K562 (cell line): ENCODE measurements around the gene CHST14. TPM values are rescaled to one million over a fixed set of nuclear protein-coding genes. Genes with fewer than 3 reads are reported as not detected.
A peak's percentile ranks its signal among the peaks of the same experiment; 100 is the strongest.

Source experiments
- CREB3L1 ChIP-seq: fragments of 450-650 bp; IDR thresholded peaks from 2 replicates; pipeline ENCODE4 v1.6.1; 2014; ENCODE audit warnings: low read depth, mild to moderate bottlenecking, moderate library complexity, borderline replicate concordance
- E2F6 ChIP-seq, 2 experiments: IDR thresholded peaks; 2 replicates each; pipeline ENCODE4 v1.6.1; 2011; ENCODE audit warnings: borderline replicate concordance in 1 of 2, control low read depth in 1 of 2, low read depth in 1 of 2, low read length in 1 of 2, mild to moderate bottlenecking in 1 of 2, mixed read lengths in 1 of 2, moderate library complexity in 1 of 2; ENCODE audit not compliant: insufficient read depth in 1 of 2, insufficient read length in 1 of 2, poor library complexity in 1 of 2, severe bottlenecking in 1 of 2; ENCODE audit errors: extremely low read depth in 1 of 2
- GTF2A2 ChIP-seq: IDR thresholded peaks from 2 replicates; pipeline ENCODE4 v1.6.1; 2016; ENCODE audit warnings: mild to moderate bottlenecking, missing genetic modification characterization, missing compliant biosample characterization
- HDAC8 ChIP-seq: fragments of 450-650 bp; IDR thresholded peaks from 2 replicates; pipeline ENCODE4 v1.6.1; 2016; ENCODE audit warnings: mild to moderate bottlenecking, missing genetic modification characterization, moderate library complexity, missing compliant biosample characterization
- HDGF ChIP-seq: fragments of 450-650 bp; IDR thresholded peaks from 2 replicates; pipeline ENCODE4 v1.6.1; 2016
- HNRNPH1 ChIP-seq: fragments of 200-400 bp; formaldehyde crosslinking; optimal IDR thresholded peaks from 2 replicates; pipeline ENCODE3; 2017; ENCODE audit warnings: low read depth, mild to moderate bottlenecking, low read length, moderate library complexity
- KDM5B ChIP-seq: fragments of 200-600 bp; sonication (generic); IDR thresholded peaks from 2 replicates; pipeline ENCODE4 v1.6.1; 2012; ENCODE audit warnings: low read depth, mild to moderate bottlenecking, moderate library complexity, low read length, control low read depth, inconsistent platforms; ENCODE audit not compliant: insufficient replicate concordance
- LEF1 ChIP-seq: fragments of 450-650 bp; IDR thresholded peaks from 2 replicates; pipeline ENCODE4 v1.6.1; 2016; ENCODE audit warnings: mild to moderate bottlenecking
- NR2C1 ChIP-seq, 2 experiments: fragments of 450-650 bp; IDR thresholded peaks; 2 replicates each; pipeline ENCODE4 v1.6.1; 2017; ENCODE audit warnings: mild to moderate bottlenecking in 2 of 2, antibody characterized with exemption in 1 of 2, inconsistent platforms in 1 of 2, missing compliant biosample characterization in 1 of 2, missing genetic modification characterization in 1 of 2
- PHB ChIP-seq: fragments of 250-450 bp; sonication (Bioruptor Pico); IDR thresholded peaks from 2 replicates; pipeline ENCODE4 v1.5.0; 2021
- PKNOX1 ChIP-seq: fragments of 450-650 bp; IDR thresholded peaks from 2 replicates; pipeline ENCODE4 v1.6.1; 2016
- POLR2H ChIP-seq: IDR thresholded peaks from 2 replicates; pipeline ENCODE4 v1.6.1; 2016; ENCODE audit warnings: missing genetic modification characterization, low read depth, mild to moderate bottlenecking, control low read depth, missing compliant biosample characterization, moderate library complexity
- PRDM10 ChIP-seq: fragments of 450-650 bp; IDR thresholded peaks from 2 replicates; pipeline ENCODE4 v1.6.1; 2018; ENCODE audit not compliant: partially characterized antibody
- PTRF ChIP-seq: fragments of 450-650 bp; IDR thresholded peaks from 2 replicates; pipeline ENCODE4 v1.6.1; 2016; ENCODE audit warnings: mild to moderate bottlenecking, missing genetic modification characterization, missing compliant biosample characterization
- SP2 ChIP-seq: IDR thresholded peaks from 2 replicates; pipeline ENCODE4 v1.6.1; 2011; ENCODE audit warnings: mild to moderate bottlenecking, low read depth, low read length, moderate library complexity; ENCODE audit not compliant: poor library complexity, severe bottlenecking; ENCODE audit errors: extremely low read depth
- ZNF395 ChIP-seq: fragments of 200-800 bp; sonication (Bioruptor generic); IDR thresholded peaks from 2 replicates; pipeline ENCODE4 v1.6.1; 2017; ENCODE audit warnings: missing genetic modification characterization, missing compliant biosample characterization
- polyA plus RNA-seq, 8 experiments: library from polyadenylated mRNA; depleted of rRNA in 4 of 8; stranded (reverse) in 5 of 8; unstranded in 3 of 8; fragments of >200 nt; fragmentation: Nextera tagmentation in 2 of 8; fragmentation: Illumina TruSeq in 1 of 8; extraction: Ambion mirVana in 2 of 8; extraction: Trizol in 1 of 8; gene quantifications; 2 replicates each; pipeline versions ENCODE4 v1.2.1 to v1.2.3, GENCODE V29; 2011 to 2014; ENCODE audit warnings: inconsistent platforms in 1 of 8, missing spikeins in 1 of 8
- total RNA-seq, 7 experiments: library from RNA; depleted of rRNA in 6 of 7; stranded (reverse); fragments of >200 nt in 6 of 7; fragmentation: Illumina TruSeq in 2 of 7; extraction: Trizol in 2 of 7; gene quantifications; 2 replicates each; pipeline versions ENCODE4 v1.2.1 to v1.2.3, GENCODE V29; 2011 to 2021; ENCODE audit warnings: low replicate concordance in 1 of 7

The CHST14 gene
- total and polyA plus RNA-seq, 9 of the 15 experiments (the other 6 are each of a cell fraction or from before 2014, with no cell fraction given), result 1.6 to 12.1 (median 4.5) TPM

- TF ChIP-seq HDAC8 (no peak), PTRF (tag) (no peak), SP2 (peak; percentile 0), POLR2H (tag) (no peak), CREB3L1 (peak; percentile 72; the same call in 1 of the 2 replicates), KDM5B (no peak), PRDM10 (peak; percentile 61), NR2C1 (IDR thresholded peaks at IDR 0.05) (no peak), NR2C1 (tag; IDR thresholded peaks at IDR 0.05) (no peak), LEF1 (no peak), HNRNPH1 (no peak), GTF2A2 (tag) (no peak), PKNOX1 (peak; percentile 73), PHB (CRISPR knock-in tag) (no peak), ZNF395 (no peak), E2F6 (IDR thresholded peaks at IDR 0.05; ENCODE audit: borderline replicate concordance in 1 of 2, extremely low read depth in 1 of 2, insufficient read depth in 1 of 2, insufficient read length in 1 of 2, low read depth in 1 of 2, low read length in 1 of 2, poor library complexity in 1 of 2, severe bottlenecking in 1 of 2) (peak in 1 of 2 experiments; percentile 40), HDGF (0 out of 2 replicates have a peak, but pooled peaks have one; percentile 6)
These were observed 30.6 kb upstream of the CHST14 start (continued) for GRCh38 chr15:40439960-40440742.
